Measurements from ENCODE around the gene TMEM163. TPM values are rescaled to one million over a fixed set of nuclear protein-coding genes. Genes with fewer than 3 reads are reported as not detected.

The TMEM163 gene
- polyA plus RNA-seq, 3 donors = 0.01 TPM; not detected in 2

- no peaks in the 10 kb centered on the region for H3K9me3 ChIP-seq (replicated peaks in 1 of 2; ENCODE audit: control insufficient read depth in 1 of 2, insufficient read depth in 1 of 2, low read length in 2 of 2)
- 87% methylated on average over 6 of the region's 8 CpGs for WGBS (ENCODE audit: insufficient coverage)
- no peaks in the 10 kb centered on the region for H3K27me3 ChIP-seq (ENCODE audit: control insufficient read depth in 2 of 2, insufficient read depth in 2 of 2, low read length in 2 of 2)
- no peak overlapping the region for H3K27ac ChIP-seq (ENCODE audit: low read depth in 1 of 2, low read length in 2 of 2)
- H2AFZ ChIP-seq (ENCODE audit: insufficient read depth, low read depth, low read length, poor library complexity, severe bottlenecking) = no peak overlapping the region
- H3K79me2 ChIP-seq (ENCODE audit: insufficient read depth, low read length) = no peaks in the 10 kb centered on the region
- Mint-ChIP-seq H3K4me3 (no peak overlapping the region), H3K27ac (no peak overlapping the region), H3K36me3 (no peaks in the 10 kb centered on the region), H3K4me1 (no peaks in the 10 kb centered on the region), H3K27me3 (ENCODE audit: low read depth in 3 of 3) (peaks cover 0 to 1% (median 0%) of the 10 kb centered on the region in 3 donors), H3K9me3 (no peaks in the 10 kb centered on the region)
- H3K4me2 ChIP-seq (replicated peaks; ENCODE audit: extremely low read depth, low read length, poor library complexity, severe bottlenecking) = no peak overlapping the region
- no peak overlapping the region for H3K9ac ChIP-seq (ENCODE audit: insufficient read depth, low read length, poor library complexity, severe bottlenecking)
- no peaks in the 10 kb centered on the region for H3K36me3 ChIP-seq (replicated peaks in 1 of 2; ENCODE audit: control insufficient read depth in 1 of 2, insufficient read depth in 2 of 2, low read length in 2 of 2)
- H3K4me3 ChIP-seq (replicated peaks in 1 of 3; ENCODE audit: low read depth in 2 of 3, low read length in 3 of 3) = no peak overlapping the region
- DNase-seq = no peak
- intact Hi-C loops (cut with micrococcal nuclease) = no loop called here
- TF ChIP-seq, protein P1, sequence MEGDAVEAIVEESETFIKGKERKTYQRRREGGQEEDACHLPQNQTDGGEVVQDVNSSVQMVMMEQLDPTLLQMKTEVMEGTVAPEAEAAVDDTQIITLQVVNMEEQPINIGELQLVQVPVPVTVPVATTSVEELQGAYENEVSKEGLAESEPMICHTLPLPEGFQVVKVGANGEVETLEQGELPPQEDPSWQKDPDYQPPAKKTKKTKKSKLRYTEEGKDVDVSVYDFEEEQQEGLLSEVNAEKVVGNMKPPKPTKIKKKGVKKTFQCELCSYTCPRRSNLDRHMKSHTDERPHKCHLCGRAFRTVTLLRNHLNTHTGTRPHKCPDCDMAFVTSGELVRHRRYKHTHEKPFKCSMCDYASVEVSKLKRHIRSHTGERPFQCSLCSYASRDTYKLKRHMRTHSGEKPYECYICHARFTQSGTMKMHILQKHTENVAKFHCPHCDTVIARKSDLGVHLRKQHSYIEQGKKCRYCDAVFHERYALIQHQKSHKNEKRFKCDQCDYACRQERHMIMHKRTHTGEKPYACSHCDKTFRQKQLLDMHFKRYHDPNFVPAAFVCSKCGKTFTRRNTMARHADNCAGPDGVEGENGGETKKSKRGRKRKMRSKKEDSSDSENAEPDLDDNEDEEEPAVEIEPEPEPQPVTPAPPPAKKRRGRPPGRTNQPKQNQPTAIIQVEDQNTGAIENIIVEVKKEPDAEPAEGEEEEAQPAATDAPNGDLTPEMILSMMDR (IDR thresholded peaks at IDR 0.05) = no peak
- no peaks in the 10 kb centered on the region for H3K4me1 ChIP-seq (ENCODE audit: control insufficient read depth in 1 of 2, insufficient read depth in 2 of 2, low read length in 2 of 2)
- no peaks in the 10 kb centered on the region for H4K20me1 ChIP-seq (ENCODE audit: insufficient read depth, low read length)
Measured at GRCh38 chr2:134536296-134536695, 182.5 kb downstream of the TMEM163 start.

DNA sequence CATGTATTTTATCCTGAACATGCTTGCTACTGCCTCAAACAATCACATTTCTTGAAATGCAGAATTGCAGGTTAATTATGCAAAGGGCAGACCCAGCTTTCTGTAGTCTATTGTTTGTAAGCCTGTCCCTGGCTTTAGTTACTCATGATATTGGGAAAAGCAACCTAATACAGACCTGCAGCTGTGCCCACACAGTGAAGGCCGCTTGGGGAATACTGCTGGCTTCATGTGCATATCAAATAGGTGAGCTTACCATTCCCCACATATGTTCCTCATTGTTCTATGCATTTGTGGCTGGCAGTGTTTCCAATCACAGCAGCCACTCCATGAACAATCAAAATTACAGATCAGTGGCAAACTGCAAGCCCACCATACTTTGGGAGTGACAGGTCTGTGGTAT lies 186.3 kb downstream of the TMEM163 start:
- H2AFZ ChIP-seq (ENCODE audit: insufficient read depth, low read depth, low read length, poor library complexity, severe bottlenecking) = no peak overlapping the region
- Mint-ChIP-seq H3K4me3 (no peak overlapping the region), H3K9me3 (peaks cover 0 to 2% (median 0%) of the 10 kb centered on the region in 7 donors), H3K27ac (no peak overlapping the region), H3K36me3 (no peaks in the 10 kb centered on the region), H3K4me1 (no peaks in the 10 kb centered on the region), H3K27me3 (ENCODE audit: low read depth in 3 of 3) (peaks cover 0 to 1% (median 0%) of the 10 kb centered on the region in 3 donors)
- no peaks in the 10 kb centered on the region for H3K4me1 ChIP-seq (ENCODE audit: control insufficient read depth in 1 of 2, insufficient read depth in 2 of 2, low read length in 2 of 2)
- no peaks in the 10 kb centered on the region for H3K36me3 ChIP-seq (replicated peaks in 1 of 2; ENCODE audit: control insufficient read depth in 1 of 2, insufficient read depth in 2 of 2, low read length in 2 of 2)
- no peaks in the 10 kb centered on the region for H3K79me2 ChIP-seq (ENCODE audit: insufficient read depth, low read length)
- no peaks in the 10 kb centered on the region for H4K20me1 ChIP-seq (ENCODE audit: insufficient read depth, low read length)
- no peak overlapping the region for H3K27ac ChIP-seq (ENCODE audit: low read depth in 1 of 2, low read length in 2 of 2)
- no peak for DNase-seq
- no peak overlapping the region for H3K4me3 ChIP-seq (replicated peaks in 1 of 3; ENCODE audit: low read depth in 2 of 3, low read length in 3 of 3)
- no peak overlapping the region for H3K9ac ChIP-seq (ENCODE audit: insufficient read depth, low read length, poor library complexity, severe bottlenecking)
- 100% methylated on average over 1 of the region's 1 CpG for WGBS (ENCODE audit: insufficient coverage)
- no peaks in the 10 kb centered on the region for H3K9me3 ChIP-seq (replicated peaks in 1 of 2; ENCODE audit: control insufficient read depth in 1 of 2, insufficient read depth in 1 of 2, low read length in 2 of 2)
- intact Hi-C loops (cut with micrococcal nuclease) = no loop called here
- TF ChIP-seq, protein P1 (IDR thresholded peaks at IDR 0.05) = no peak
- H3K27me3 ChIP-seq (ENCODE audit: control insufficient read depth in 2 of 2, insufficient read depth in 2 of 2, low read length in 2 of 2) = no peaks in the 10 kb centered on the region
- no peak overlapping the region for H3K4me2 ChIP-seq (replicated peaks; ENCODE audit: extremely low read depth, low read length, poor library complexity, severe bottlenecking)
